Transverse colon (tissue), 4 donors: Measurements from ENCODE around the gene CCDC179.

Source experiments
- CTCF ChIP-seq, 5 experiments: fragments of 200-600 bp in 3 of 5; fragments of 450-650 bp in 2 of 5; sonication (generic) in 3 of 5; IDR thresholded peaks; 1 replicate in 2 of 5; 2 replicates in 3 of 5; pipeline ENCODE4 v1.5.1; 2016 to 2017; ENCODE audit warnings: antibody characterized with exemption in 5 of 5, inconsistent platforms in 3 of 5, mild to moderate bottlenecking in 2 of 5, moderate library complexity in 1 of 5
- EP300 ChIP-seq: sonication (generic); formaldehyde crosslinking; IDR thresholded peaks from one replicate; pipeline ENCODE4 v1.6.1; 2017; ENCODE audit warnings: antibody characterized with exemption, low read depth
- POLR2A ChIP-seq: fragments of 450-650 bp; IDR thresholded peaks from one replicate; pipeline ENCODE4 v1.6.1; 2016; ENCODE audit warnings: antibody characterized with exemption, mild to moderate bottlenecking, moderate library complexity
- POLR2AphosphoS5 ChIP-seq, 3 donors: sonication (generic); formaldehyde crosslinking; IDR thresholded peaks; one replicate each; pipeline ENCODE4 v1.6.1; 2016; ENCODE audit warnings: antibody characterized with exemption in 3 of 3

- TF ChIP-seq EP300 (no peak), POLR2AphosphoS5 (IDR thresholded peaks at IDR 0.05) (no peak), CTCF (IDR thresholded peaks at IDR 0.05) (no peak), POLR2A (no peak)
Observed at GRCh38 chr11:22830082-22830414, 30.2 kb downstream of the CCDC179 start.
